Choroid plexus epithelial cell (primary cell): ENCODE data around the gene ITPR3.
A peak's percentile ranks its signal among the peaks of the same experiment; 100 is the strongest.

ENCODE experiments used
- DNase-seq: peaks from one replicate; pipeline ENCODE4 v3.0.0-alpha.2; 2010; ENCODE audit warnings: low read depth
- H3K4me3 ChIP-seq: 2 replicates; pipeline ENCODE4 v1.5.1; 2011; ENCODE audit warnings: low read depth, mild to moderate bottlenecking, control low read depth, low read length, moderate library complexity
- CTCF ChIP-seq: conservative IDR thresholded peaks from 2 replicates; pipeline ENCODE4 v1.5.1; 2011; ENCODE audit warnings: low read depth, mild to moderate bottlenecking, control low read depth, inconsistent platforms, low read length, moderate library complexity

Gene ITPR3

GRCh38 chr6:33672808-33673207, 51.7 kb downstream of the ITPR3 start:
- no peak overlapping the region for H3K4me3 ChIP-seq
- peak; percentile 92 for DNase-seq
- TF ChIP-seq CTCF = peak; percentile 64

GRCh38 chr6:33673851-33674250, 52.7 kb downstream of the ITPR3 start:
- no peak for TF ChIP-seq CTCF
- no peak overlapping the region for H3K4me3 ChIP-seq
- DNase-seq = no peak

- TF ChIP-seq CTCF = no peak
- no peak for DNase-seq
- no peak overlapping the region for H3K4me3 ChIP-seq
These were observed 54.8 kb downstream of the ITPR3 start for GRCh38 chr6:33675968-33676367.

- TF ChIP-seq CTCF = no peak
- no peak overlapping the region for H3K4me3 ChIP-seq
- DNase-seq = no peak
These were observed 55.5 kb downstream of the ITPR3 start for GRCh38 chr6:33676416-33677142.

- DNase-seq = no peak
These were observed 56.1 kb downstream of the ITPR3 start for GRCh38 chr6:33677143-33677660.

GRCh38 chr6:33677689-33678088, 56.6 kb downstream of the ITPR3 start:
- TF ChIP-seq CTCF = no peak
- H3K4me3 ChIP-seq = no peak overlapping the region
- DNase-seq = no peak

More at GRCh38 chr6:33677143-33677660, 56.1 kb downstream of the ITPR3 start:
- no peak overlapping the region for H3K4me3 ChIP-seq
- TF ChIP-seq CTCF = no peak
